Osteoblast (primary cell): ENCODE results near the gene KAT6B. TPM values are rescaled to one million over a fixed set of nuclear protein-coding genes. Genes with fewer than 3 reads are reported as not detected.

Experiments
- DNase-seq: peaks from one replicate; pipeline ENCODE4 v3.0.0; 2011; ENCODE audit warnings: low spot score, mixed read lengths; ENCODE audit not compliant: insufficient read length; ENCODE audit errors: missing footprints
- H2AFZ ChIP-seq: 2 replicates; pipeline ENCODE4 v1.6.0; 2011; ENCODE audit warnings: mild to moderate bottlenecking, low read length
- H3K27ac ChIP-seq: 2 replicates; pipeline ENCODE4 v1.5.1; 2011; ENCODE audit warnings: mild to moderate bottlenecking, low read depth, low read length, moderate library complexity
- H3K27me3 ChIP-seq: 2 replicates; pipeline ENCODE4 v1.6.0; 2012; ENCODE audit warnings: mild to moderate bottlenecking, control low read depth, inconsistent platforms, low read length, moderate library complexity; ENCODE audit not compliant: insufficient read depth
- H3K36me3 ChIP-seq: 2 replicates; pipeline ENCODE4 v1.5.1; 2011; ENCODE audit warnings: mild to moderate bottlenecking, low read length, control low read depth, moderate library complexity; ENCODE audit not compliant: insufficient read depth
- H3K4me1 ChIP-seq: 2 replicates; pipeline ENCODE4 v1.5.1; 2011; ENCODE audit warnings: mild to moderate bottlenecking, low read length, control low read depth, moderate library complexity; ENCODE audit not compliant: insufficient read depth
- H3K4me2 ChIP-seq: 2 replicates; pipeline ENCODE4 v1.6.0; 2011; ENCODE audit warnings: mild to moderate bottlenecking, low read length; ENCODE audit not compliant: insufficient read depth
- H3K4me3 ChIP-seq: fragments of 200-600 bp; sonication (generic); 3 replicates; pipeline ENCODE4 v1.5.1; 2012; ENCODE audit warnings: mild to moderate bottlenecking, low read length, inconsistent platforms; ENCODE audit not compliant: insufficient read depth
- H3K79me2 ChIP-seq: 2 replicates; pipeline ENCODE4 v1.6.0; 2012; ENCODE audit warnings: mild to moderate bottlenecking, low read length, control low read depth, inconsistent platforms; ENCODE audit not compliant: insufficient read depth
- H3K9me3 ChIP-seq: 2 replicates; pipeline ENCODE4 v1.5.1; 2011; ENCODE audit warnings: low read depth, low read length, control low read depth
- H4K20me1 ChIP-seq: 2 replicates; pipeline ENCODE4 v1.6.0; 2012; ENCODE audit warnings: mild to moderate bottlenecking, low read length, control low read depth; ENCODE audit not compliant: insufficient read depth
- CTCF ChIP-seq: IDR thresholded peaks from 2 replicates; pipeline ENCODE4 v1.5.1; 2011; ENCODE audit warnings: mild to moderate bottlenecking, low read depth, low read length, moderate library complexity; ENCODE audit errors: extremely low read depth
- total RNA-seq: library from RNA; depleted of rRNA; stranded (reverse); fragments of >200 nt; gene quantifications from 2 replicates; pipeline ENCODE4 v1.2.3, GENCODE V29; 2012

Gene KAT6B
- total RNA-seq, 1 donor, result 24.6 TPM

DNA sequence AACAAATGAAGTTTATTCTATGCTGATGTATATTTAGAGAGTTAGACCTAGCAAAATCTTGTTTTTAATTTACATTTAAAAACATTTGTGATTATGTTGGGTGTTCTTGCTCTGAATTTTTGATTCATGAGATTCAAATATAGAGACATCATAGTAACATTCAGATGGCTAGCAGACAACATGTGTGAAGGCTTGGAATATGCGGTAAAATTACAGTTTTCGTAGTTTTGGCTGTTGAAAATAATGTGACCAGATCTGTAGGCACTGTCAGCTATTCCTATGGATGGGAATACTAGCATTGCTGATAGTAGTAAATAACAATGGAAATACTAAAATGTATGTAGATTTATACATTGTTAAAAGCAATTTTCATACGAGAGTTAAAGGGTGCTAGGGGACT is 131.9 kb downstream of the KAT6B start:
- Histone ChIP-seq H3K4me2 (no peak overlapping the region), H3K27me3 (no peaks in the 10 kb centered on the region), H4K20me1 (no peaks in the 10 kb centered on the region), H2AFZ (no peak overlapping the region), H3K4me1 (peaks cover 3% of the 10 kb centered on the region), H3K79me2 (peaks cover 17% of the 10 kb centered on the region), H3K4me3 (no peak overlapping the region), H3K9me3 (no peaks in the 10 kb centered on the region), H3K36me3 (no peaks in the 10 kb centered on the region), H3K27ac (no peak overlapping the region)
- no peak for TF ChIP-seq CTCF
- DNase-seq, result no peak

DNA sequence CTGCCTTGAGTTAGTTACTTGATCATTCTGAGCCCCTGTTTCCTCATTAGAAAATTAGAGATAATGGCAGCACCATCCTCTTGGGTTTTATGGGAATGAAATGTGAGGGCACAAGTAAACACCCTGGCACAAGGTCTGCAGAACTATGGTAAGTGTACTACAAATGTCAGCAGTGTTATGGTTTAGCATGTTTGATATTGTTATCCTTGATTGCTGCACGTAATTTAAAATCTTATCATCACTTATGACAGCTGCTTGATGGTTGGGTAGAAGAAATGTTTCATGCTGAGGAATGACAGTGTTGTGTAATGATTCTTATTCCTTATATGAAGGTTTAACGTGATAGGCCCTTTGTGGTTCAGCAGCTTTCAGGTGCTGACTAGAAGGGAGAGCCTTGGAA is 134.3 kb downstream of the KAT6B start:
- H3K4me2 ChIP-seq, result no peak overlapping the region
- no peak overlapping the region for H2AFZ ChIP-seq
- H3K27me3 ChIP-seq, result no peaks in the 10 kb centered on the region
- no peak overlapping the region for H3K4me3 ChIP-seq
- no peak for DNase-seq
- H3K27ac ChIP-seq, result no peak overlapping the region
- H4K20me1 ChIP-seq, result peaks cover 4% of the 10 kb centered on the region
- no peaks in the 10 kb centered on the region for H3K36me3 ChIP-seq
- peaks cover 16% of the 10 kb centered on the region for H3K79me2 ChIP-seq
- H3K4me1 ChIP-seq, result no peaks in the 10 kb centered on the region
- no peak for TF ChIP-seq CTCF
- H3K9me3 ChIP-seq, result no peaks in the 10 kb centered on the region

DNA sequence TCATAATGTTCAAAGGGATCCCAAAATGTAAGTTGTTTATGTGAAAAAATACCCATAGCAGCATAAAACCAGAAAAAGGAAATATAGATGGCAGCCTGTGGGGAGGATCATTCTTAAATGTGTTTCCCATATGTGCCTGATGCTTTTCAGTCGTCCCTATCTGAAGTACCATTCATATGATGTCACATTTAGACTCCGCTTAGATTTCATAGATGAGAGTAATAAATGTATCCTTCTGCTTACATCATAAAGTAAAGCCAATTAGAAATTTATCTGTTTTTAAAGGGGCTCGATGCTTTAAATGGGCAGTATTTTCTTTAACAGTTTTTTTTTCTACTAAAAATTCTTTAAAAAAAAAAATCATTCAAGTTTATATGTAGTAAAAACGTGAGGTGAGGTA is 136.1 kb downstream of the KAT6B start:
- H3K36me3 ChIP-seq, result no peaks in the 10 kb centered on the region
- no peak overlapping the region for H3K4me3 ChIP-seq
- H3K9me3 ChIP-seq, result no peaks in the 10 kb centered on the region
- no peaks in the 10 kb centered on the region for H3K27me3 ChIP-seq
- no peak for TF ChIP-seq CTCF
- no peak for DNase-seq
- H3K27ac ChIP-seq, result no peak overlapping the region
- peaks cover 4% of the 10 kb centered on the region for H4K20me1 ChIP-seq
- H3K79me2 ChIP-seq, result peaks cover 14% of the 10 kb centered on the region
- H3K4me1 ChIP-seq, result no peaks in the 10 kb centered on the region
- no peak overlapping the region for H2AFZ ChIP-seq
- no peak overlapping the region for H3K4me2 ChIP-seq

- Histone ChIP-seq H2AFZ (no peak overlapping the region), H3K9me3 (no peaks in the 10 kb centered on the region), H3K4me2 (no peak overlapping the region), H3K79me2 (peaks cover 5% of the 10 kb centered on the region), H3K27me3 (no peaks in the 10 kb centered on the region), H3K4me1 (no peaks in the 10 kb centered on the region), H3K4me3 (no peak overlapping the region), H4K20me1 (peaks cover 10% of the 10 kb centered on the region), H3K27ac (no peak overlapping the region), H3K36me3 (no peaks in the 10 kb centered on the region)
- TF ChIP-seq CTCF, result no peak
- DNase-seq, result no peak
Measured at GRCh38 chr10:74963549-74963948, 137.1 kb downstream of the KAT6B start.
